ENCODE data around the gene POPDC3.

The POPDC3 gene

DNA sequence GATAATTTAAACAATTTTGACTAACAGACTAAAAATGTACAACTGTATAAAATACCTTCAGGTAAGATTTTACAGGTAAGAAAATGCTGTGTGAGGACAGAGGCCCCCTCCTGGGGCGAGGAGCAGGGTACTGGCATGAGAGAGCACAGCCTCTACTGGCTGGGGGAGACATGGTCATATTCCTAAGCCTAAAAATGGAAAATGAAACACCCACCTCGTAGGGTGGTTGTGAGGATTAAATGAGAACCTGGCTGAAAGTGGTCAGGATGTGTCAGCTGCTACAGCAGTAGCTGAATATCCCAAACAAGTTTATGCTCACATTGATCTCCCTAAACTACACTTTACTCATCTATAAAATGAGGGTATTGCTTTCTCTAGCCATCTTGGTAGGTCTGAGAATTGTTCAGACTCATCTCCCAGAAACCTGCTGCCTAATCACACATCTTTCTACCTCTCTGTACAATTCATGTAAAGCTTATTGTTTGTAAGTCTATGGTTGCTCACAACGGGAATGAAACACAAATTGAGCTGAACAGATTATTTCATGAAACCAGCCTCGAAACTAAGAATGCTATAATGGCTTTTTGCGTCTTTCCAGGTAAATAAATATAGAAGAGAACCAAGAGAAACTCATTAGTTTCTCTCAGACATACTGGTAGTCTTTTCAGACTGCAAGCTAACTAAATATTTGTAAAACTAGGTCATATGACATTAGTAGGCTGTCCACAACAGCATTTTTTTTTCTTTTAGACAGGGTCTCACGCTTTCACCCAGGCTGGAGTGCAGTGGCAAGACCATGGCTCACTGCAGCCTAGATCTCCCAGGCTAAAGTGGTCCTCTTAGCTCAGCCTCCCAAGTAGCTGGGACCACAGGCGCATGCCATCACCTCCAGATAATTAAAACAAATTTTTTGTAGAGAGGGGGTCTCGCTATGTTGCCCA is 69.6 kb downstream of the POPDC3 start:
- H3K4me3 ChIP-seq (ENCODE audit: control insufficient read depth, low read depth, low read length), result no peak overlapping the region
- no peak for DNase-seq (ENCODE audit: low read depth)
- TF ChIP-seq CTCF (conservative IDR thresholded peaks at IDR 0.05; ENCODE audit: control insufficient read depth, insufficient read depth, low read depth, low read length), result no peak

GRCh38 chr6:105108631-105109262 is 71.1 kb downstream of the POPDC3 start:
- H3K4me3 ChIP-seq (ENCODE audit: control insufficient read depth, low read depth, low read length), result no peak overlapping the region
- no peak for TF ChIP-seq CTCF (conservative IDR thresholded peaks at IDR 0.05; ENCODE audit: control insufficient read depth, insufficient read depth, low read depth, low read length)
- DNase-seq (ENCODE audit: low read depth), result no peak
